Measurements from ENCODE around the gene DCC. TPM values are rescaled to one million over a fixed set of nuclear protein-coding genes. Genes with fewer than 3 reads are reported as not detected.

DCC gene
- total and polyA plus RNA-seq, 4 donors: 0.16 to 5.3 (median 2.5) TPM

GRCh38 chr18:52345428-52345827 lies 5.4 kb downstream of the DCC start:
- no peak overlapping the region for H3K9ac ChIP-seq (ENCODE audit: insufficient read depth in 1 of 2, low read length in 2 of 2)
- H3K36me3 ChIP-seq (ENCODE audit: control insufficient read depth in 4 of 4, insufficient read depth in 4 of 4, low read length in 4 of 4): no peaks in the 10 kb centered on the region
- peaks cover 0 to 4% (median 0%) of the 10 kb centered on the region in 4 donors for H3K9me3 ChIP-seq (ENCODE audit: control insufficient read depth in 4 of 4, insufficient read depth in 3 of 4, low read length in 3 of 4)
- ATAC-seq (ENCODE audit: insufficient read depth, low FRiP score) (no peak), DNase-seq (no peak)
- peaks cover 0 to 20% (median 0%) of the 10 kb centered on the region in 5 donors for H3K4me1 ChIP-seq (ENCODE audit: control insufficient read depth in 5 of 5, insufficient read depth in 5 of 5, low read length in 5 of 5)
- H3K27me3 ChIP-seq (ENCODE audit: control insufficient read depth in 3 of 3, insufficient read depth in 3 of 3, low read length in 2 of 3): peaks cover 7 to 38% (median 23%) of the 10 kb centered on the region in 3 donors
- H3K27ac ChIP-seq (ENCODE audit: low read depth in 1 of 2, low read length in 1 of 2): no peak overlapping the region
- 61 to 72% methylated on average over 4 of the region's 4 CpGs for WGBS, 2 donors
- no peak for TF ChIP-seq CTCF (IDR thresholded peaks at IDR 0.05; ENCODE audit: control extremely low read depth, extremely low read depth)
- no peak overlapping the region for H3K4me3 ChIP-seq

GRCh38 chr18:52348209-52348608 lies 8.2 kb downstream of the DCC start:
- no peak for DNase-seq
- no peaks in the 10 kb centered on the region for H3K36me3 ChIP-seq (ENCODE audit: control insufficient read depth in 4 of 4, insufficient read depth in 4 of 4, low read length in 4 of 4)
- no peak overlapping the region for H3K4me3 ChIP-seq
- no peaks in the 10 kb centered on the region for H3K9me3 ChIP-seq (ENCODE audit: control insufficient read depth in 4 of 4, insufficient read depth in 3 of 4, low read length in 3 of 4)
- peaks cover 0 to 7% (median 0%) of the 10 kb centered on the region in 5 donors for H3K4me1 ChIP-seq (ENCODE audit: control insufficient read depth in 5 of 5, insufficient read depth in 5 of 5, low read length in 5 of 5)
- H3K27me3 ChIP-seq (ENCODE audit: control insufficient read depth in 3 of 3, insufficient read depth in 3 of 3, low read length in 2 of 3): peaks cover 0 to 11% (median 3%) of the 10 kb centered on the region in 3 donors
- H3K27ac ChIP-seq (ENCODE audit: low read depth in 1 of 2, low read length in 1 of 2): no peak overlapping the region
- TF ChIP-seq CTCF (IDR thresholded peaks at IDR 0.05; ENCODE audit: control extremely low read depth, extremely low read depth): no peak
- H3K9ac ChIP-seq (ENCODE audit: insufficient read depth in 1 of 2, low read length in 2 of 2): no peak overlapping the region
- 88 to 94% methylated on average over 3 of the region's 3 CpGs for WGBS, 2 donors
- no peak for ATAC-seq (ENCODE audit: insufficient read depth, low FRiP score)

GRCh38 chr18:52349498-52349897 lies 9.5 kb downstream of the DCC start:
- no peak overlapping the region for H3K27ac ChIP-seq (ENCODE audit: low read depth in 1 of 2, low read length in 1 of 2)
- no peaks in the 10 kb centered on the region for H3K36me3 ChIP-seq (ENCODE audit: control insufficient read depth in 4 of 4, insufficient read depth in 4 of 4, low read length in 4 of 4)
- ATAC-seq (ENCODE audit: insufficient read depth, low FRiP score) (no peak), DNase-seq (no peak)
- peaks cover 0 to 4% (median 0%) of the 10 kb centered on the region in 3 donors for H3K27me3 ChIP-seq (ENCODE audit: control insufficient read depth in 3 of 3, insufficient read depth in 3 of 3, low read length in 2 of 3)
- WGBS, 2 donors: 77 to 80% methylated on average over 2 of the region's 2 CpGs
- no peaks in the 10 kb centered on the region for H3K9me3 ChIP-seq (ENCODE audit: control insufficient read depth in 4 of 4, insufficient read depth in 3 of 4, low read length in 3 of 4)
- H3K4me3 ChIP-seq: no peak overlapping the region
- H3K9ac ChIP-seq (ENCODE audit: insufficient read depth in 1 of 2, low read length in 2 of 2): no peak overlapping the region
- H3K4me1 ChIP-seq (ENCODE audit: control insufficient read depth in 5 of 5, insufficient read depth in 5 of 5, low read length in 5 of 5): no peaks in the 10 kb centered on the region
- TF ChIP-seq CTCF (IDR thresholded peaks at IDR 0.05; ENCODE audit: control extremely low read depth, extremely low read depth): no peak

GRCh38 chr18:52352920-52353319 lies 12.9 kb downstream of the DCC start:
- no peak overlapping the region for H3K4me3 ChIP-seq
- no peak for TF ChIP-seq CTCF (IDR thresholded peaks at IDR 0.05; ENCODE audit: control extremely low read depth, extremely low read depth)
- no peak overlapping the region for H3K9ac ChIP-seq (ENCODE audit: insufficient read depth in 1 of 2, low read length in 2 of 2)
- H3K27ac ChIP-seq (ENCODE audit: low read depth in 1 of 2, low read length in 1 of 2): no peak overlapping the region
- H3K4me1 ChIP-seq (ENCODE audit: control insufficient read depth in 5 of 5, insufficient read depth in 5 of 5, low read length in 5 of 5): no peaks in the 10 kb centered on the region
- no peaks in the 10 kb centered on the region for H3K36me3 ChIP-seq (ENCODE audit: control insufficient read depth in 4 of 4, insufficient read depth in 4 of 4, low read length in 4 of 4)
- DNase-seq (no peak), ATAC-seq (ENCODE audit: insufficient read depth, low FRiP score) (no peak)
- 88 to 92% methylated on average over 3 of the region's 3 CpGs for WGBS, 2 donors
- no peaks in the 10 kb centered on the region for H3K9me3 ChIP-seq (ENCODE audit: control insufficient read depth in 4 of 4, insufficient read depth in 3 of 4, low read length in 3 of 4)
- H3K27me3 ChIP-seq (ENCODE audit: control insufficient read depth in 3 of 3, insufficient read depth in 3 of 3, low read length in 2 of 3): no peaks in the 10 kb centered on the region

All from lung (tissue), 12 donors.